Gastrocnemius medialis (tissue), 4 donors: ENCODE data around the gene PYROXD2. TPM values are rescaled to one million over a fixed set of nuclear protein-coding genes. Genes with fewer than 3 reads are reported as not detected.

Experiments
- ATAC-seq, 2 donors: fragments of 150-250 bp; one replicate each; pipeline ENCODE4 v1.9.1; 2016
- DNase-seq, 2 donors: peaks; one replicate each; pipeline ENCODE4 v3.0.0-alpha.2; 2019
- H3K27ac ChIP-seq, 4 donors: fragments of 200-600 bp; sonication (generic); 1 replicate in 1 of 4; 2 replicates in 3 of 4; pipeline ENCODE4 v1.5.1; 2016 to 2018; ENCODE audit warnings: mild to moderate bottlenecking in 2 of 4, moderate library complexity in 1 of 4
- H3K27me3 ChIP-seq, 3 donors: fragments of 200-600 bp; sonication (generic) in 2 of 3; 1 replicate in 1 of 3; 2 replicates in 2 of 3; pipeline versions ENCODE4 v1.5.1 to v1.6.0; 2016 to 2019; ENCODE audit warnings: mild to moderate bottlenecking in 1 of 3, moderate library complexity in 1 of 3
- H3K36me3 ChIP-seq, 2 donors: fragments of 200-600 bp; sonication (generic) in 1 of 2; one replicate each; pipeline ENCODE4 v1.5.1; 2017 to 2018
- H3K4me1 ChIP-seq, 2 donors: fragments of 200-600 bp; sonication (generic) in 1 of 2; one replicate each; pipeline ENCODE4 v1.5.1; 2016 to 2017; ENCODE audit warnings: mild to moderate bottlenecking in 2 of 2
- H3K4me3 ChIP-seq, 4 donors: fragments of 200-600 bp; sonication (generic) in 3 of 4; 1 replicate in 1 of 4; 2 replicates in 3 of 4; pipeline ENCODE4 v1.5.1; 2016 to 2019; ENCODE audit warnings: mild to moderate bottlenecking in 2 of 4
- H3K9me3 ChIP-seq, 3 donors: fragments of 200-600 bp; sonication (generic) in 2 of 3; 1 replicate in 1 of 3; 2 replicates in 2 of 3; pipeline ENCODE4 v1.5.1; 2016 to 2019
- CTCF ChIP-seq, 5 experiments: fragments of 450-650 bp in 3 of 5; fragments of 200-600 bp in 2 of 5; sonication (generic) in 2 of 5; IDR thresholded peaks in 4 of 5; conservative IDR thresholded peaks in 1 of 5; 1 replicate in 4 of 5; 2 replicates in 1 of 5; pipeline ENCODE4 v1.5.1; 2016 to 2019; ENCODE audit warnings: antibody characterized with exemption in 5 of 5, mild to moderate bottlenecking in 3 of 5, moderate library complexity in 3 of 5
- POLR2A ChIP-seq, 2 donors: fragments of 450-650 bp; IDR thresholded peaks; one replicate each; pipeline ENCODE4 v1.6.1; 2017; ENCODE audit warnings: antibody characterized with exemption in 2 of 2, mild to moderate bottlenecking in 2 of 2, moderate library complexity in 2 of 2
- in situ Hi-C, 4 donors: fragments of 200-750 bp; cut with MboI; loops; one replicate each; pipeline versions ENCODE4 v1.15.0 to v1.8.0; 2017; ENCODE audit warnings: low sequenced_read_pairs in 4 of 4
- intact Hi-C: fragments of 100-400 bp; cut with DNase I; formaldehyde crosslinking; loops from one replicate; pipeline ENCODE4 v1.15.1; 2023; ENCODE audit warnings: low total_unique reads
- total RNA-seq, 4 donors: library from RNA; depleted of rRNA; stranded (reverse); fragments of >200 nt; gene quantifications; one replicate each; pipeline versions ENCODE4 v1.1.0 to v1.2.3, GENCODE V29; 2016

PYROXD2 gene
- total RNA-seq, 4 donors from 2014 or later, result 0.22 to 7.8 (median 1.3) TPM

GRCh38 chr10:98438715-98439114 lies 23.7 kb upstream of the PYROXD2 start:
- Histone ChIP-seq H3K4me3 (no peak overlapping the region), H3K9me3 (no peaks in the 10 kb centered on the region), H3K36me3 (peaks cover 0 to 41% of the 10 kb centered on the region in 2 donors), H3K4me1 (no peaks in the 10 kb centered on the region), H3K27ac (no peak overlapping the region), H3K27me3 (no peaks in the 10 kb centered on the region)
- in situ Hi-C loops (loop anchor here in 1 of 4 donors (25.0 kb wide), 1 partner anchor 176 kb away; the partner anchor contains the start of gene LOXL4), intact Hi-C loops (no loop called here)
- ATAC-seq (no peak), DNase-seq (no peak)
- TF ChIP-seq CTCF (IDR thresholded peaks at IDR 0.05 in 4 of 5, conservative IDR thresholded peaks at IDR 0.05 in 1 of 5) (no peak), POLR2A (IDR thresholded peaks at IDR 0.05) (no peak)

GRCh38 chr10:98436704-98437103 lies 21.7 kb upstream of the PYROXD2 start:
- in situ Hi-C loops, result loop anchor here in 1 of 4 donors (25.0 kb wide), 1 partner anchor 174 kb away; the partner anchor contains the start of gene LOXL4
- H3K27me3 ChIP-seq, result no peaks in the 10 kb centered on the region
- H3K36me3 ChIP-seq, result peaks cover 4 to 49% of the 10 kb centered on the region in 2 donors

GRCh38 chr10:98435178-98435577 lies 20.2 kb upstream of the PYROXD2 start:
- TF ChIP-seq POLR2A (IDR thresholded peaks at IDR 0.05) (no peak), CTCF (IDR thresholded peaks at IDR 0.05 in 4 of 5, conservative IDR thresholded peaks at IDR 0.05 in 1 of 5) (no peak)
- no peaks in the 10 kb centered on the region for H3K9me3 ChIP-seq
- DNase-seq, result no peak
- H3K27me3 ChIP-seq, result no peaks in the 10 kb centered on the region
- peaks cover 4 to 54% of the 10 kb centered on the region in 2 donors for H3K36me3 ChIP-seq
- intact Hi-C loops (no loop called here), in situ Hi-C loops (loop anchor here in 1 of 4 donors (25.0 kb wide), 1 partner anchor 173 kb away; the partner anchor contains the start of gene LOXL4)
- H3K4me1 ChIP-seq, result no peaks in the 10 kb centered on the region
- H3K4me3 ChIP-seq, result no peak overlapping the region
- no peak overlapping the region for H3K27ac ChIP-seq
- ATAC-seq, result no peak

More at GRCh38 chr10:98436704-98437103, 21.7 kb upstream of the PYROXD2 start:
- ATAC-seq, result no peak
- no peak for DNase-seq
- H3K27ac ChIP-seq, result no peak overlapping the region
- no peaks in the 10 kb centered on the region for H3K9me3 ChIP-seq
- intact Hi-C loops, result no loop called here
- no peak overlapping the region for H3K4me3 ChIP-seq
- no peaks in the 10 kb centered on the region for H3K4me1 ChIP-seq
- TF ChIP-seq CTCF (IDR thresholded peaks at IDR 0.05 in 4 of 5, conservative IDR thresholded peaks at IDR 0.05 in 1 of 5) (no peak), POLR2A (IDR thresholded peaks at IDR 0.05) (no peak)

- intact Hi-C loops, result no loop called here
These were observed 19.1 kb upstream of the PYROXD2 start for GRCh38 chr10:98433881-98434732.

More at GRCh38 chr10:98433881-98434732, 19.1 kb upstream of the PYROXD2 start:
- Histone ChIP-seq H3K36me3 (peaks cover 4 to 52% of the 10 kb centered on the region in 2 donors), H3K4me1 (no peaks in the 10 kb centered on the region), H3K4me3 (no peak overlapping the region), H3K27ac (no peak overlapping the region), H3K27me3 (no peaks in the 10 kb centered on the region), H3K9me3 (no peaks in the 10 kb centered on the region)
- TF ChIP-seq POLR2A (IDR thresholded peaks at IDR 0.05) (no peak), CTCF (IDR thresholded peaks at IDR 0.05 in 4 of 5, conservative IDR thresholded peaks at IDR 0.05 in 1 of 5) (no peak)
- DNase-seq (no peak), ATAC-seq (no peak)
- in situ Hi-C loops, result loop anchor here in 1 of 4 donors (25.0 kb wide), 1 partner anchor 172 kb away; the partner anchor contains the start of gene LOXL4
